ENCODE results near the gene CUEDC1.

The CUEDC1 gene

GRCh38 chr17:57972151-57972550 lies 16.9 kb upstream of the CUEDC1 start:
- no peak for TF ChIP-seq CTCF (conservative IDR thresholded peaks at IDR 0.05; ENCODE audit: low read length)
- DNase-seq (ENCODE audit: low read depth): no peak
- H3K4me3 ChIP-seq (ENCODE audit: low read length): no peak overlapping the region

DNA sequence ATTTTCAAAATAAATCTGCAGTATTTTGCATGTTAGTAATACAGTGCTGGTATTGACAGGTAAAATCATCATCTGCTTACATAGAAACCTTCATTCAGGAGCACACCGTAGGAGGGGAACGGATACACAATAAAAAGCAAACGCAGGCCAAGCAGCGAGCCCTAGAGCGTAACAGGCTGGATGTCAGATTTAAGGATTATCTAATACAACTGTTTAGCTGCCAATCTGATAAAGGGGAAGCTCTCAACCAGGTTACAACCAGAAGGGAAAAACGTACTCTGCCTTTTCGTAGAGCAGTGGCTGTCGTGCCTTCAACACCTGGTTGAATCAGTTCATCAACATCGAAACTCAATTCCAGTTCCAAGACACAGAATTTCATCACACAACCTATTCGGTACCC lies 16.4 kb upstream of the CUEDC1 start:
- H3K4me3 ChIP-seq (ENCODE audit: low read length): no peak overlapping the region
- no peak for TF ChIP-seq CTCF (conservative IDR thresholded peaks at IDR 0.05; ENCODE audit: low read length)
- DNase-seq (ENCODE audit: low read depth): no peak

GRCh38 chr17:57970710-57971109 lies 15.5 kb upstream of the CUEDC1 start:
- no peak overlapping the region for H3K4me3 ChIP-seq (ENCODE audit: low read length)
- DNase-seq (ENCODE audit: low read depth): peak; percentile 81
- no peak for TF ChIP-seq CTCF (conservative IDR thresholded peaks at IDR 0.05; ENCODE audit: low read length)

DNA sequence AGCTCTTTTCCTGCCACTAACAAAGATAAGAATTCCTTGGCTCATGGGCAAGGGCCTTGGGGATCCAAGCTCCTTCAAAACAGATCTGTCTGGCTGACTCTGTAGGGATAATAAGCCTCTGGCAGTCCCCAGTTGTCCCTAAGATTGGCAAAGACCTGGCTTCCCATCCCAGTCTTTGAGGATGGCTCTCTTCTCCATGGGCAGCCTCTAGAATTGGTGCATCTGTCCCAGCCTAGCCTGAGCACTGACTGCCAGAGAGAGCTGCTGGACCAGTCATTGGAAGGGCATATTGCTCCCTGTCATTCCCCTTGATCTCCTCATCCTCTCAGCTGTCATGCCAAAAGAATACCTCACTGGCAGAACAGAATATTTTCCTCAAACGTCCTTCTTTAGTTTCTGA lies 13.2 kb upstream of the CUEDC1 start:
- H3K4me3 ChIP-seq (ENCODE audit: low read length): no peak overlapping the region
- no peak for TF ChIP-seq CTCF (conservative IDR thresholded peaks at IDR 0.05; ENCODE audit: low read length)
- DNase-seq (ENCODE audit: low read depth): no peak

DNA sequence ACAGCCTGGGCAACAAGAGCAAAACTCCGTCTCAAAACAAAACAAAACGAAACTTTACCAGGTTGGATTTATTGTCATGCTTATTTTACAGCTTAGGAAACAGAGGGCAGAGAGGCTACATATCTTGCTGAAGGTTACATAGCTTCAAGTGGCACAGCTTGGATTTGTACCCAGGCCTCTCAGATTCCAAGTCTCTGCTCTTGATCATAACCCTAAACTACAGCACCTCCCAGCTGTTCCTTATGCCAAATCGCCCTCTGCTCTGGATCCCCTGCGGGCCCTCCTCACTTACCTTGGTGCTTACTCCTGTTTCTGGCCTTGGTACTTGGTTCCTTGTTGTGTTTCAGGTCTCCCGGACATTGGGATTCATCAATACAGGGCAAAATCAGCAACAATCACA lies 11.7 kb upstream of the CUEDC1 start:
- DNase-seq (ENCODE audit: low read depth): no peak
- no peak overlapping the region for H3K4me3 ChIP-seq (ENCODE audit: low read length)
- no peak for TF ChIP-seq CTCF (conservative IDR thresholded peaks at IDR 0.05; ENCODE audit: low read length)

GRCh38 chr17:57966246-57966645 lies 11.0 kb upstream of the CUEDC1 start:
- no peak overlapping the region for H3K4me3 ChIP-seq (ENCODE audit: low read length)
- DNase-seq (ENCODE audit: low read depth): no peak
- no peak for TF ChIP-seq CTCF (conservative IDR thresholded peaks at IDR 0.05; ENCODE audit: low read length)

- no peak overlapping the region for H3K4me3 ChIP-seq (ENCODE audit: low read length)
- TF ChIP-seq CTCF (conservative IDR thresholded peaks at IDR 0.05; ENCODE audit: low read length): no peak
- DNase-seq (ENCODE audit: low read depth): no peak
Observed at GRCh38 chr17:57965521-57966160, 10.4 kb upstream of the CUEDC1 start.

All from AG10803 (cell line).